ENCODE results near the gene LEKR1. TPM values are rescaled to one million over a fixed set of nuclear protein-coding genes. Genes with fewer than 3 reads are reported as not detected.

LEKR1 gene
- total and polyA plus RNA-seq, 9 of the 15 experiments (the other 6 are each of a cell fraction or from before 2014, with no cell fraction given), result 0.76 to 1.8 (median 1.2) TPM

DNA sequence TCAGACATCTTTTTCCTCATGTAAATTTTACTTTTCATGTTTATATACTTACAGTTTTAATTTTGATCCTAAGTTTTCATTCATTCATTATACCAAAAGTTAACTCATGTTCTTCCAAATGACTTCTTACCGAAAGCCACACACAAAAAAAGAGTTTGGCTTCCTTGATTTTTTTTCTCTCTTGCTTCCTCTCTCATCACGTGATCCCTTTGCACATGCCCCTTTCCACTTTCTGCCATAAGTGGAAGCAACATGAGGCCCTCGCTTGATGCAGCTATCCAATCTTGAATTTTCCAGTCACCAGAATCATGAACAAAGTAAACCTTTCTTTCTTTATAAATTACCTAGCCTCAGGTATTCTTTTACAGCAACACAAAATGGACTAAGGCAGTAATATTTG lies 93.7 kb downstream of the LEKR1 start (continued):
- TF ChIP-seq, protein P1, sequence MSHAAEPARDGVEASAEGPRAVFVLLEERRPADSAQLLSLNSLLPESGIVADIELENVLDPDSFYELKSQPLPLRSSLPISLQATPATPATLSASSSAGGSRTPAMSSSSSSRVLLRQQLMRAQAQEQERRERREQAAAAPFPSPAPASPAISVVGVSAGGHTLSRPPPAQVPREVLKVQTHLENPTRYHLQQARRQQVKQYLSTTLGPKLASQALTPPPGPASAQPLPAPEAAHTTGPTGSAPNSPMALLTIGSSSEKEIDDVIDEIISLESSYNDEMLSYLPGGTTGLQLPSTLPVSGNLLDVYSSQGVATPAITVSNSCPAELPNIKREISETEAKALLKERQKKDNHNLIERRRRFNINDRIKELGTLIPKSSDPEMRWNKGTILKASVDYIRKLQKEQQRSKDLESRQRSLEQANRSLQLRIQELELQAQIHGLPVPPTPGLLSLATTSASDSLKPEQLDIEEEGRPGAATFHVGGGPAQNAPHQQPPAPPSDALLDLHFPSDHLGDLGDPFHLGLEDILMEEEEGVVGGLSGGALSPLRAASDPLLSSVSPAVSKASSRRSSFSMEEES (CRISPR knock-in tag; IDR thresholded peaks at IDR 0.05), result peak; percentile 84
- TF ChIP-seq MYNN (IDR thresholded peaks at IDR 0.05) (no peak), MYNN (CRISPR knock-in tag; IDR thresholded peaks at IDR 0.05) (no peak), TCFL5 (CRISPR knock-in tag; conservative IDR thresholded peaks at IDR 0.05) (no peak), NR4A1 (CRISPR knock-in tag; IDR thresholded peaks at IDR 0.05) (no peak), NR4A1 (tag; IDR thresholded peaks at IDR 0.05) (no peak), TOE1 (IDR thresholded peaks at IDR 0.05; ENCODE audit: borderline replicate concordance) (peak; percentile 65; the same call in 1 of the 2 replicates), TOE1 (CRISPR knock-in tag; IDR thresholded peaks at IDR 0.05; ENCODE audit: borderline replicate concordance, low read depth) (no peak)
- TF ChIP-seq, protein P2, sequence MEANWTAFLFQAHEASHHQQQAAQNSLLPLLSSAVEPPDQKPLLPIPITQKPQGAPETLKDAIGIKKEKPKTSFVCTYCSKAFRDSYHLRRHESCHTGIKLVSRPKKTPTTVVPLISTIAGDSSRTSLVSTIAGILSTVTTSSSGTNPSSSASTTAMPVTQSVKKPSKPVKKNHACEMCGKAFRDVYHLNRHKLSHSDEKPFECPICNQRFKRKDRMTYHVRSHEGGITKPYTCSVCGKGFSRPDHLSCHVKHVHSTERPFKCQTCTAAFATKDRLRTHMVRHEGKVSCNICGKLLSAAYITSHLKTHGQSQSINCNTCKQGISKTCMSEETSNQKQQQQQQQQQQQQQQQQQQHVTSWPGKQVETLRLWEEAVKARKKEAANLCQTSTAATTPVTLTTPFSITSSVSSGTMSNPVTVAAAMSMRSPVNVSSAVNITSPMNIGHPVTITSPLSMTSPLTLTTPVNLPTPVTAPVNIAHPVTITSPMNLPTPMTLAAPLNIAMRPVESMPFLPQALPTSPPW (CRISPR knock-in tag; IDR thresholded peaks at IDR 0.05), result no peak

DNA sequence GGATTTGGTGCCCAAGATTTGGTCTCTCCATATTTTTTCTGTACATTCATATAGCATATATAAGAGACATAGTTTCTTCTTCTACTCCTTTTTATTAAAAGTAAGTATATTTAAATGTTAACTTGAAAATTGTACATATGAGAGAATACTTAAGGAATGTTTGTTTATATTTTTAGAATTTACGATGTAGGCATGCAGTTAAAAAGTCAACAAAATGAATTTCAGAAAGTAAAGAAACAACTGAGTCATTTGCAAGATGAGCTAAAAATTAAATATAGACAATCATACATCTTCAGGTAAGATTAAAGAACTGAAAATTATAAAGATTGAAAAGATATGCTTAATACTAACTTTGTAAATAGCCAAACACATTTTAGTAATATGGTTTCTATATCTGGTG lies 94.2 kb downstream of the LEKR1 start:
- BruUV-seq (replicated peaks), result no TSS peak
- Histone ChIP-seq H3K4me2 (ENCODE audit: insufficient read depth, low read length) (no peak overlapping the region), H3K9me1 (ENCODE audit: control insufficient read depth, insufficient read depth, low read length) (no peaks in the 10 kb centered on the region), H3K79me2 (ENCODE audit: control insufficient read depth, insufficient read depth, low read length) (no peaks in the 10 kb centered on the region), H3K27me3 (ENCODE audit: control insufficient read depth in 2 of 2, insufficient read depth in 2 of 2, low read length in 2 of 2) (no peaks in the 10 kb centered on the region), H3K27ac (ENCODE audit: extremely low read depth, low read depth, low read length) (no peak overlapping the region), H3K36me3 (ENCODE audit: control insufficient read depth, insufficient read depth, low read length) (no peaks in the 10 kb centered on the region), H2AFZ (ENCODE audit: low read depth, low read length) (no peak overlapping the region), H3K9me3 (replicated peaks; ENCODE audit: control insufficient read depth, insufficient read depth, low read depth, low read length) (no peaks in the 10 kb centered on the region), H3K4me1 (replicated peaks in 1 of 2; ENCODE audit: control insufficient read depth in 2 of 2, insufficient read depth in 2 of 2, low read length in 2 of 2) (no peaks in the 10 kb centered on the region), H3K4me3 (no peak overlapping the region), H3K9ac (ENCODE audit: insufficient read depth in 1 of 2, low read depth in 2 of 2, low read length in 2 of 2) (no peak overlapping the region), H4K20me1 (replicated peaks; ENCODE audit: control insufficient read depth, insufficient read depth, low read length) (no peaks in the 10 kb centered on the region)
- DNase-seq (ENCODE audit: extremely low read depth in 1 of 4, low spot score in 3 of 4) (no peak), ATAC-seq (no peak), FAIRE-seq (no peak)
- ChIA-PET CTCF (ENCODE audit: low intra/inter-chr PET ratio) (no interaction called here), POLR2A (no interaction called here)
- 43% methylated on average over 1 of the region's 1 CpG for WGBS (ENCODE audit: insufficient coverage, low coverage, missing lambda C conversion rate)
- in situ Hi-C loops (cut with MboI) (no loop called here), intact Hi-C loops (cut with micrococcal nuclease) (no loop called here)
- TF ChIP-seq, protein P3, sequence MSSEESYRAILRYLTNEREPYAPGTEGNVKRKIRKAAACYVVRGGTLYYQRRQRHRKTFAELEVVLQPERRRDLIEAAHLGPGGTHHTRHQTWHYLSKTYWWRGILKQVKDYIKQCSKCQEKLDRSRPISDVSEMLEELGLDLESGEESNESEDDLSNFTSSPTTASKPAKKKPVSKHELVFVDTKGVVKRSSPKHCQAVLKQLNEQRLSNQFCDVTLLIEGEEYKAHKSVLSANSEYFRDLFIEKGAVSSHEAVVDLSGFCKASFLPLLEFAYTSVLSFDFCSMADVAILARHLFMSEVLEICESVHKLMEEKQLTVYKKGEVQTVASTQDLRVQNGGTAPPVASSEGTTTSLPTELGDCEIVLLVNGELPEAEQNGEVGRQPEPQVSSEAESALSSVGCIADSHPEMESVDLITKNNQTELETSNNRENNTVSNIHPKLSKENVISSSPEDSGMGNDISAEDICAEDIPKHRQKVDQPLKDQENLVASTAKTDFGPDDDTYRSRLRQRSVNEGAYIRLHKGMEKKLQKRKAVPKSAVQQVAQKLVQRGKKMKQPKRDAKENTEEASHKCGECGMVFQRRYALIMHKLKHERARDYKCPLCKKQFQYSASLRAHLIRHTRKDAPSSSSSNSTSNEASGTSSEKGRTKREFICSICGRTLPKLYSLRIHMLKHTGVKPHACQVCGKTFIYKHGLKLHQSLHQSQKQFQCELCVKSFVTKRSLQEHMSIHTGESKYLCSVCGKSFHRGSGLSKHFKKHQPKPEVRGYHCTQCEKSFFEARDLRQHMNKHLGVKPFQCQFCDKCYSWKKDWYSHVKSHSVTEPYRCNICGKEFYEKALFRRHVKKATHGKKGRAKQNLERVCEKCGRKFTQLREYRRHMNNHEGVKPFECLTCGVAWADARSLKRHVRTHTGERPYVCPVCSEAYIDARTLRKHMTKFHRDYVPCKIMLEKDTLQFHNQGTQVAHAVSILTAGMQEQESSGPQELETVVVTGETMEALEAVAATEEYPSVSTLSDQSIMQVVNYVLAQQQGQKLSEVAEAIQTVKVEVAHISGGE (CRISPR knock-in tag; IDR thresholded peaks at IDR 0.05), result no peak
- TF ChIP-seq ZNF445 (CRISPR knock-in tag; IDR thresholded peaks at IDR 0.05; ENCODE audit: low read depth), result no peak
- no peak for TF ChIP-seq SNIP1 (IDR thresholded peaks at IDR 0.05; ENCODE audit: low read depth)
- TF ChIP-seq, protein P4, sequence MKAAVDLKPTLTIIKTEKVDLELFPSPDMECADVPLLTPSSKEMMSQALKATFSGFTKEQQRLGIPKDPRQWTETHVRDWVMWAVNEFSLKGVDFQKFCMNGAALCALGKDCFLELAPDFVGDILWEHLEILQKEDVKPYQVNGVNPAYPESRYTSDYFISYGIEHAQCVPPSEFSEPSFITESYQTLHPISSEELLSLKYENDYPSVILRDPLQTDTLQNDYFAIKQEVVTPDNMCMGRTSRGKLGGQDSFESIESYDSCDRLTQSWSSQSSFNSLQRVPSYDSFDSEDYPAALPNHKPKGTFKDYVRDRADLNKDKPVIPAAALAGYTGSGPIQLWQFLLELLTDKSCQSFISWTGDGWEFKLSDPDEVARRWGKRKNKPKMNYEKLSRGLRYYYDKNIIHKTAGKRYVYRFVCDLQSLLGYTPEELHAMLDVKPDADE (conservative IDR thresholded peaks at IDR 0.05; ENCODE audit: control insufficient read depth, low read depth, low read length), result no peak

Data from K562 (cell line).